ENCODE results near the gene CRIP3. TPM values are rescaled to one million over a fixed set of nuclear protein-coding genes. Genes with fewer than 3 reads are reported as not detected.

The CRIP3 gene
- total RNA-seq, 4 donors from 2014 or later = 1.5 to 2.7 TPM; not detected in 2

DNA sequence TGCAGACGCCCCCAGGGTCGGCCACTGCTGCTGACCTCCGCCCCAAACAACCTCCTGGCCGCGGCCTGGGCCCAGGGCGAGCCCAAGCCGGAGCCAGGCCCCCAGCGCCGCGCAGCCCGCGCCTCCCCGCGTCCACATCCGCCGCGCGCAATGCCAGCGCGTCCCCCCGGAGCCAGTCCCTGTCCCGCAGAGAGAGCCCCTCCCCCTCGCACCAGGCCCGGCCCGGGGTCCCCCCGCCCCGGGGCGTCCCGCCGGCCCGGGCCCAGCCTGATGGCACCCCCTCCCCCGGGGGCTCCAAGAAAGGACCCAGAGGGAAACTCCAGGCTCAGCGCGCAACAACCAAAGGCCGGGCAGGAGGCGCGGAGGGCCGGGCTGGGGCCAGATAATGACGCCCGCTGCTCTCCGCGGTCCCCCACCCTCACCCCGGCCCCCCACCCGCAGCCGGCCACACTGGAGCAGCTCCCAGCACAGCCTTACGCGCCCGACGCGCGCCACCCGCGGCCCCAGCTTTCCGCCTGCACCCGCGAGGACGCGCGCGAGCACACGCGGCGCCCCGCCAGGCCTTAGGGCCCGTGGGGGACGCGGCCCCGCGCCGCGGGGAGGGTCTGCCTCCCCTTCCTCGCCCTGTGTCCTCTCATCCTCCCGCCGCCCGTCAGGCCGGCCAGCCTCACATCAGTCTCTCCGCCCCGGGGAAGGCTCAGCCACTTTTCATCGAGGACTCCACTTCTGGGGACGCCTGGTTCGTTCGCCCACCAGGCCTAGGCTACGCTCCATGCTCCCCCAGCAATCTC is 23.4 kb downstream of the CRIP3 start:
- no peaks in the 10 kb centered on the region for H3K4me1 ChIP-seq
- no peak overlapping the region for H3K4me3 ChIP-seq
- no peaks in the 10 kb centered on the region for H3K27me3 ChIP-seq
- DNase-seq = no peak
- H3K9me3 ChIP-seq = no peaks in the 10 kb centered on the region
- H3K36me3 ChIP-seq = no peaks in the 10 kb centered on the region
- no peak overlapping the region for H3K27ac ChIP-seq
- no peak for TF ChIP-seq POLR2A (IDR thresholded peaks at IDR 0.05)
- TF ChIP-seq, protein P1, sequence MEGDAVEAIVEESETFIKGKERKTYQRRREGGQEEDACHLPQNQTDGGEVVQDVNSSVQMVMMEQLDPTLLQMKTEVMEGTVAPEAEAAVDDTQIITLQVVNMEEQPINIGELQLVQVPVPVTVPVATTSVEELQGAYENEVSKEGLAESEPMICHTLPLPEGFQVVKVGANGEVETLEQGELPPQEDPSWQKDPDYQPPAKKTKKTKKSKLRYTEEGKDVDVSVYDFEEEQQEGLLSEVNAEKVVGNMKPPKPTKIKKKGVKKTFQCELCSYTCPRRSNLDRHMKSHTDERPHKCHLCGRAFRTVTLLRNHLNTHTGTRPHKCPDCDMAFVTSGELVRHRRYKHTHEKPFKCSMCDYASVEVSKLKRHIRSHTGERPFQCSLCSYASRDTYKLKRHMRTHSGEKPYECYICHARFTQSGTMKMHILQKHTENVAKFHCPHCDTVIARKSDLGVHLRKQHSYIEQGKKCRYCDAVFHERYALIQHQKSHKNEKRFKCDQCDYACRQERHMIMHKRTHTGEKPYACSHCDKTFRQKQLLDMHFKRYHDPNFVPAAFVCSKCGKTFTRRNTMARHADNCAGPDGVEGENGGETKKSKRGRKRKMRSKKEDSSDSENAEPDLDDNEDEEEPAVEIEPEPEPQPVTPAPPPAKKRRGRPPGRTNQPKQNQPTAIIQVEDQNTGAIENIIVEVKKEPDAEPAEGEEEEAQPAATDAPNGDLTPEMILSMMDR (IDR thresholded peaks at IDR 0.05) = no peak
- intact Hi-C loops (cut with DNase I; ENCODE audit: low total_unique reads) = no loop called here

GRCh38 chr6:43283905-43284304 is 24.7 kb downstream of the CRIP3 start:
- no peaks in the 10 kb centered on the region for H3K27me3 ChIP-seq
- intact Hi-C loops (cut with DNase I; ENCODE audit: low total_unique reads) = no loop called here
- H3K27ac ChIP-seq = no peak overlapping the region
- TF ChIP-seq POLR2A (IDR thresholded peaks at IDR 0.05) = no peak
- TF ChIP-seq, protein P1 (IDR thresholded peaks at IDR 0.05) = no peak
- no peaks in the 10 kb centered on the region for H3K36me3 ChIP-seq
- no peaks in the 10 kb centered on the region for H3K9me3 ChIP-seq
- no peaks in the 10 kb centered on the region for H3K4me1 ChIP-seq
- H3K4me3 ChIP-seq = no peak overlapping the region
- DNase-seq = no peak

GRCh38 chr6:43283514-43283901 is 25.1 kb downstream of the CRIP3 start:
- no peak overlapping the region for H3K4me3 ChIP-seq

DNA sequence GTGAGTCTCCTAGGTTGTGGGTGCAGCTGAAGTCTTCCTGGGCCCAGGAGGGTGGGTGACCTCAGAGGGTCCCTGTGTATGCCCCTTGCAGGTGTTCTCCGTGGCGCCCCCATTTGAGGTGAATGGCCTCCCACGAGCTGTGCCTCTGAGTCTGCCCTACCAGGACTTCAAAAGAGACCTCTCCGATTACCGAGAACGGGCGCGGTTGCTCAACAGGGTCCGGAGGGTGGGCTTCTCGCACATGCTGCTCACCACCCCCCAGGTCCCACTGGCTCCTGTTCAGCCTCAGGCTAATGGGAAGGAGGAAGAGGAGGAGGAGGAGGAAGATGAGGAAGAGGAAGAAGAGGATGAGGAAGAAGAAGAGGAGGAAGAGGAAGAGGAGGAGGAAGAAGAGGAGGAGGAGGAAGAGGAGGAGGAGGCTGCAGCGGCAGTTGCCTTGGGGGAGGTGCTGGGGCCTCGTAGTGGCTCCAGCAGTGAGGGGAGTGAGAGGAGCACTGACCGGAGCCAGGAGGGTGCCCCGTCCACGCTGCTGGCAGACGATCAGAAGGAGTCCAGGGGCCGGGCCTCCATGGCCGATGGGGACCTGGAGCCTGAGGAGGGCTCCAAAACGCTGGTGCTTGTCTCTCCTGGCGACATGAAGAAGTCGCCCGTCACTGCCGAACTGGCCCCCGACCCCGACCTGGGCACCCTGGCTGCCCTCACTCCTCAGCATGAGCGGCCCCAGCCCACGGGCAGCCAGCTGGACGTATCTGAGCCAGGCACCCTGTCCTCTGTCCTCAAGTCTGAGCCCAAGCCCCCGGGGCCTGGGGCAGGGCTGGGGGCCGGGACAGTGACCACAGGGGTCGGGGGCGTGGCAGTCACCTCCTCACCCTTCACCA is 25.8 kb downstream of the CRIP3 start:
- Histone ChIP-seq H3K27ac (no peak overlapping the region), H3K4me1 (no peaks in the 10 kb centered on the region), H3K36me3 (no peaks in the 10 kb centered on the region), H3K27me3 (no peaks in the 10 kb centered on the region), H3K4me3 (no peak overlapping the region), H3K9me3 (no peaks in the 10 kb centered on the region)
- DNase-seq = no peak
- intact Hi-C loops (cut with DNase I; ENCODE audit: low total_unique reads) = no loop called here
- TF ChIP-seq POLR2A (IDR thresholded peaks at IDR 0.05) = no peak
- TF ChIP-seq, protein P1 (IDR thresholded peaks at IDR 0.05) = no peak

More at GRCh38 chr6:43283514-43283901, 25.1 kb downstream of the CRIP3 start:
- H3K4me1 ChIP-seq = no peaks in the 10 kb centered on the region
- intact Hi-C loops (cut with DNase I; ENCODE audit: low total_unique reads) = no loop called here
- H3K36me3 ChIP-seq = no peaks in the 10 kb centered on the region
- no peak for DNase-seq
- H3K9me3 ChIP-seq = no peaks in the 10 kb centered on the region
- no peak for TF ChIP-seq POLR2A (IDR thresholded peaks at IDR 0.05)
- TF ChIP-seq, protein P1 (IDR thresholded peaks at IDR 0.05) = no peak
- H3K27ac ChIP-seq = no peak overlapping the region
- no peaks in the 10 kb centered on the region for H3K27me3 ChIP-seq

DNA sequence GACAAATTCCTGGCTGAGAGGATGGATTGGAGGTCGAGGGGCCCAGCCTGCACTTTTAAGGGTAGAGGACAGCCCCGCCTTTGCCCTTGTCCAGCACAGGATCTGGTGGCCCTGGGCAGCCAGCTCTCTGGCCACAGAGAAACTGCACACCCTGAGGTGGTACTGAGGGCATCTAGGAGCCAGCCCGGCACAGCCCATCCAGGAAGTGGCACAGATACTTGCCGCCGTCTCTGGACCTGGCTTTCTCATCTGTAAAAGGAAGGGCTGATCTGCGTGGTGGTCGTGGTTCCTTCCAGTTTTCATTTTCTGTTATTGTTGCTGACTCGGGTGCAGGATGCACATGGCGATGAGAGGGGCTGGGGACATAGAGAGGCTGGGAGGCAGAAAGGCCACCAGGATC is 26.6 kb downstream of the CRIP3 start:
- H3K4me3 ChIP-seq = no peak overlapping the region
- no peaks in the 10 kb centered on the region for H3K36me3 ChIP-seq
- H3K4me1 ChIP-seq = no peaks in the 10 kb centered on the region
- TF ChIP-seq, protein P1 (IDR thresholded peaks at IDR 0.05) = no peak
- no peak for TF ChIP-seq POLR2A (IDR thresholded peaks at IDR 0.05)
- H3K9me3 ChIP-seq = no peaks in the 10 kb centered on the region
- DNase-seq = no peak
- no peaks in the 10 kb centered on the region for H3K27me3 ChIP-seq
- no peak overlapping the region for H3K27ac ChIP-seq
- intact Hi-C loops (cut with DNase I; ENCODE audit: low total_unique reads) = no loop called here

Measured in uterus (tissue), 4 donors.